NK-92 treated with Interleukin-12 subunit alpha and Interleukin-12 subunit beta, amount 100 ng/mL, for 24 hours (cell line): Measurements from ENCODE around the gene ANAPC16.
"Not testable (repeated sequence)": the region's sequence is repeated elsewhere in the genome, so short reads cannot be mapped to it uniquely, and the experiment has no call there.

Experiments used
- DNase-seq: peaks from one replicate; lab custom pipeline; 2025; lab: John Stamatoyannopoulos, UW

ANAPC16 gene

GRCh38 chr10:72215611-72216549 is at the start of gene ANAPC16, which contains the start of gene ASCC1:
ANAPC16 (plus strand) TSS chr10:72216012; CDS start chr10:72223915, 7,903 bp downstream.
ASCC1 (minus strand) TSS chr10:72216276; CDS start chr10:72213298, 2,978 bp downstream.
- peak; percentile 87 for DNase-seq

GRCh38 chr10:72167118-72167517 is 48.7 kb upstream of the ANAPC16 start:
- no peak for DNase-seq

- DNase-seq, result no peak
Measured at GRCh38 chr10:72170263-72170662, 45.5 kb upstream of the ANAPC16 start.

- no peak for DNase-seq
Measured at GRCh38 chr10:72170733-72171132, 45.1 kb upstream of the ANAPC16 start.

GRCh38 chr10:72171175-72171630 is 44.6 kb upstream of the ANAPC16 start:
- DNase-seq, result no peak

- DNase-seq, result no peak
Measured at GRCh38 chr10:72173262-72173618, 42.6 kb upstream of the ANAPC16 start.

- DNase-seq, result no peak
Measured at GRCh38 chr10:72173619-72174296, 42.1 kb upstream of the ANAPC16 start.

GRCh38 chr10:72174297-72174662 is 41.5 kb upstream of the ANAPC16 start:
- no peak for DNase-seq

- DNase-seq, result no peak
Measured at GRCh38 chr10:72175149-72175548, 40.7 kb upstream of the ANAPC16 start.

- no peak for DNase-seq
Measured at GRCh38 chr10:72176701-72177100, 39.1 kb upstream of the ANAPC16 start.

- DNase-seq, result no peak
Measured at GRCh38 chr10:72177454-72177853, 38.4 kb upstream of the ANAPC16 start.

- DNase-seq, result no peak
Measured at GRCh38 chr10:72184156-72184555, 31.7 kb upstream of the ANAPC16 start.

GRCh38 chr10:72186258-72186981 is 29.4 kb upstream of the ANAPC16 start:
- DNase-seq, result no peak

- no peak for DNase-seq
Measured at GRCh38 chr10:72186982-72187330, 28.9 kb upstream of the ANAPC16 start.

- no peak for DNase-seq
Measured at GRCh38 chr10:72194949-72195348, 20.9 kb upstream of the ANAPC16 start.

GRCh38 chr10:72200883-72201282 is 14.9 kb upstream of the ANAPC16 start:
- no peak for DNase-seq

GRCh38 chr10:72201293-72201692 is 14.5 kb upstream of the ANAPC16 start:
- no peak for DNase-seq

- DNase-seq, result no peak
Measured at GRCh38 chr10:72204296-72204695, 11.5 kb upstream of the ANAPC16 start.

GRCh38 chr10:72204724-72205123 is 11.1 kb upstream of the ANAPC16 start:
- DNase-seq, result no peak

- DNase-seq, result no peak
Measured at GRCh38 chr10:72206511-72207229, 9.1 kb upstream of the ANAPC16 start.

- not testable (repeated sequence) for DNase-seq
Measured at GRCh38 chr10:72208526-72208925, 7.3 kb upstream of the ANAPC16 start.

GRCh38 chr10:72211381-72211780 is 4.4 kb upstream of the ANAPC16 start:
- DNase-seq, result not testable (repeated sequence)
